HEK293 (cell line): ENCODE results near the gene MAP3K14.

Source experiments
- CTCF ChIA-PET: fragments of 350-600 bp; formaldehyde crosslinking; extraction: SDS; loops from one replicate; lab custom pipeline; 2021; ENCODE audit warnings: antibody characterized with exemption; lab: Yijun Ruan, JAX
- POLR2A ChIA-PET: fragments of 300-600 bp; formaldehyde crosslinking; extraction: SDS; loops from one replicate; lab custom pipeline; 2020; ENCODE audit warnings: antibody characterized with exemption, inconsistent platforms; lab: Yijun Ruan, JAX
- H3K27ac ChIP-seq: fragments of 200-500 bp; sonication (Bioruptor generic); 2 replicates; pipeline ENCODE4 v1.5.1; 2014; ENCODE audit warnings: low read depth, low read length, control low read depth, inconsistent platforms; ENCODE audit errors: extremely low read depth
- H3K36me3 ChIP-seq, 2 experiments: fragments of 200-500 bp in 1 of 2; sonication (Bioruptor generic) in 1 of 2; 1 replicate in 1 of 2; 2 replicates in 1 of 2; pipeline ENCODE4 v1.5.1; 2014 to 2017; ENCODE audit warnings: inconsistent platforms in 2 of 2, low read length in 2 of 2; ENCODE audit not compliant: control insufficient read depth in 2 of 2, insufficient read depth in 1 of 2
- H3K4me1 ChIP-seq: fragments of 200-500 bp; sonication (Bioruptor generic); 2 replicates; pipeline ENCODE4 v1.5.1; 2014; ENCODE audit warnings: mild to moderate bottlenecking, low read length, inconsistent platforms; ENCODE audit not compliant: control insufficient read depth, insufficient read depth
- H3K4me3 ChIP-seq: 2 replicates; pipeline ENCODE4 v1.5.1; 2011; ENCODE audit warnings: low read depth, mild to moderate bottlenecking, control low read depth, low read length, moderate library complexity
- H3K9me3 ChIP-seq: fragments of 200-500 bp; sonication (Bioruptor generic); 2 replicates; pipeline ENCODE4 v1.5.1; 2014; ENCODE audit warnings: low read depth, low read length, inconsistent platforms; ENCODE audit not compliant: control insufficient read depth, insufficient read depth
- AEBP2 ChIP-seq: fragments of 450-650 bp; formaldehyde crosslinking; IDR thresholded peaks from 2 replicates; pipeline ENCODE4 v1.5.1; 2016; ENCODE audit warnings: missing biosample characterization, missing genetic modification characterization, borderline replicate concordance
- GLI4 ChIP-seq: fragments of 450-650 bp; formaldehyde crosslinking; IDR thresholded peaks from 2 replicates; pipeline ENCODE4 v1.5.1; 2016; ENCODE audit warnings: missing biosample characterization, missing genetic modification characterization
- HIC1 ChIP-seq: fragments of 450-650 bp; formaldehyde crosslinking; IDR thresholded peaks from 2 replicates; pipeline ENCODE4 v1.5.1; 2016; ENCODE audit warnings: missing biosample characterization, missing genetic modification characterization
- HOXA7 ChIP-seq: sonication (generic); formaldehyde crosslinking; IDR thresholded peaks from 2 replicates; pipeline ENCODE4 v1.8.1; 2022; ENCODE audit warnings: missing genetic modification reagents, borderline replicate concordance
- PRDM6 ChIP-seq: fragments of 450-650 bp; formaldehyde crosslinking; IDR thresholded peaks from 2 replicates; pipeline ENCODE4 v1.5.1; 2017; ENCODE audit warnings: missing biosample characterization, missing genetic modification characterization
- ZBTB17 ChIP-seq: fragments of 450-650 bp; formaldehyde crosslinking; IDR thresholded peaks from 2 replicates; pipeline ENCODE4 v1.5.1; 2016; ENCODE audit warnings: missing biosample characterization, missing genetic modification characterization
- ZBTB8A ChIP-seq: fragments of 450-650 bp; formaldehyde crosslinking; IDR thresholded peaks from 2 replicates; pipeline ENCODE4 v1.5.1; 2016; ENCODE audit warnings: missing biosample characterization, missing genetic modification characterization
- ZNF211 ChIP-seq: fragments of 450-650 bp; formaldehyde crosslinking; IDR thresholded peaks from 2 replicates; pipeline ENCODE4 v1.5.1; 2016; ENCODE audit warnings: low read depth, missing biosample characterization, missing genetic modification characterization
- ZNF24 ChIP-seq: fragments of 450-650 bp; formaldehyde crosslinking; IDR thresholded peaks from 2 replicates; pipeline ENCODE4 v1.5.1; 2016; ENCODE audit warnings: missing biosample characterization, missing genetic modification characterization
- ZNF324 ChIP-seq: fragments of 450-650 bp; formaldehyde crosslinking; IDR thresholded peaks from 2 replicates; pipeline ENCODE4 v1.5.1; 2016; ENCODE audit warnings: missing biosample characterization, missing genetic modification characterization
- ZNF488 ChIP-seq: fragments of 450-650 bp; formaldehyde crosslinking; IDR thresholded peaks from 2 replicates; pipeline ENCODE4 v1.5.1; 2016; ENCODE audit warnings: missing biosample characterization, missing genetic modification characterization
- ZNF561 ChIP-seq: fragments of 450-650 bp; IDR thresholded peaks from 2 replicates; pipeline ENCODE4 v1.5.1; 2018; ENCODE audit warnings: missing biosample characterization, missing genetic modification characterization, borderline replicate concordance
- ZNF623 ChIP-seq: fragments of 450-650 bp; formaldehyde crosslinking; IDR thresholded peaks from 2 replicates; pipeline ENCODE4 v1.5.1; 2016; ENCODE audit warnings: missing biosample characterization, missing genetic modification characterization
- ZNF624 ChIP-seq: fragments of 450-650 bp; formaldehyde crosslinking; IDR thresholded peaks from 2 replicates; pipeline ENCODE4 v1.5.1; 2017; ENCODE audit warnings: missing biosample characterization, missing genetic modification characterization
- ZNF664 ChIP-seq: fragments of 450-650 bp; formaldehyde crosslinking; IDR thresholded peaks from 2 replicates; pipeline ENCODE4 v1.5.1; 2016; ENCODE audit warnings: missing biosample characterization, missing genetic modification characterization
- ZNF701 ChIP-seq: fragments of 450-650 bp; formaldehyde crosslinking; IDR thresholded peaks from 2 replicates; pipeline ENCODE4 v1.5.1; 2016; ENCODE audit warnings: missing biosample characterization, missing genetic modification characterization

Gene MAP3K14

GRCh38 chr17:45241328-45242028, 75.3 kb downstream of the MAP3K14 start:
- ChIA-PET POLR2A (no interaction called here), CTCF (interaction anchor here (0.6 to 1.6 kb wide), 4 partner anchors 10 to 587 kb away, joined by 3 to 5 read pairs (median 3); no protein-coding TSS in a partner anchor)
- H3K4me3 ChIP-seq = no peak overlapping the region
- TF ChIP-seq AEBP2 (tag by site-specific recombination) = no peak
- no peak for TF ChIP-seq ZNF488
- no peak for TF ChIP-seq GLI4 (tag by site-specific recombination)
- TF ChIP-seq HIC1 = no peak
- no peak for TF ChIP-seq ZBTB17 (tag by site-specific recombination)
- TF ChIP-seq ZBTB8A = no peak
- H3K9me3 ChIP-seq = no peaks in the 10 kb centered on the region
- H3K4me1 ChIP-seq = no peaks in the 10 kb centered on the region
- no peak overlapping the region for H3K27ac ChIP-seq
- H3K36me3 ChIP-seq = peaks cover 0 to 8% of the 10 kb centered on the region in 2 experiments; a peak in 1 of 3 replicates

- CTCF ChIA-PET = interaction anchor here (0.6 to 1.0 kb wide), 4 partner anchors 11 to 587 kb away, joined by 3 to 4 read pairs (median 3); no protein-coding TSS in a partner anchor
- H3K36me3 ChIP-seq = peaks cover 0 to 8% of the 10 kb centered on the region in 2 experiments; a peak in 1 of 3 replicates
- H3K9me3 ChIP-seq = no peaks in the 10 kb centered on the region
- no peak overlapping the region for H3K4me3 ChIP-seq
- POLR2A ChIA-PET = no interaction called here
- H3K27ac ChIP-seq = no peak overlapping the region
- no peak for TF ChIP-seq ZNF24 (tag by site-specific recombination)
- no peak for TF ChIP-seq ZNF324
- no peak for TF ChIP-seq ZNF211 (tag by site-specific recombination)
- no peak for TF ChIP-seq ZNF664
- TF ChIP-seq ZNF701 (tag by site-specific recombination) = no peak
- TF ChIP-seq, all 188 proteins: peak for 0
- H3K4me1 ChIP-seq = no peaks in the 10 kb centered on the region
Observed at GRCh38 chr17:45240905-45241327, 75.9 kb downstream of the MAP3K14 start.

- ChIA-PET CTCF (interaction anchor here (0.8 to 11.7 kb wide), 3 partner anchors 9 to 49 kb away, joined by 3 to 192 read pairs (median 3); partner anchors contain the start of gene FMNL1), POLR2A (no interaction called here)
- no peaks in the 10 kb centered on the region for H3K9me3 ChIP-seq
- H3K4me1 ChIP-seq = no peaks in the 10 kb centered on the region
- TF ChIP-seq HOXA7 (CRISPR knock-in tag) = no peak
- no peak for TF ChIP-seq PRDM6 (tag by site-specific recombination)
- TF ChIP-seq ZNF624 (tag by site-specific recombination) = no peak
- TF ChIP-seq ZNF623 = peak; percentile 99
- no peak for TF ChIP-seq ZNF561 (tag by site-specific recombination)
- no peak for TF ChIP-seq ZNF701 (tag by site-specific recombination)
- no peak overlapping the region for H3K27ac ChIP-seq
- H3K36me3 ChIP-seq = no peaks in the 10 kb centered on the region
- no peak overlapping the region for H3K4me3 ChIP-seq
Observed at GRCh38 chr17:45238155-45238774, 78.6 kb downstream of the MAP3K14 start.
